Myocyte (in vitro differentiated cells): Measurements from ENCODE around the gene TNP2. TPM values are rescaled to one million over a fixed set of nuclear protein-coding genes. Genes with fewer than 3 reads are reported as not detected.
"Not testable (repeated sequence)": the region's sequence is repeated elsewhere in the genome, so short reads cannot be mapped to it uniquely, and the experiment has no call there.

ENCODE experiments used
- DNase-seq: peaks from one replicate; pipeline ENCODE4 v3.0.0-alpha.2; 2012; ENCODE audit warnings: low read depth
- microRNA-seq: library from miRNA; unstranded; fragments of <30 nt; microRNA quantifications from one replicate; pipeline ENCODE4, GENCODE V29; 2016
- total RNA-seq: library from RNA; depleted of rRNA; stranded (reverse); fragments of >200 nt; gene quantifications from 2 replicates; pipeline ENCODE4 v1.2.3, GENCODE V29; 2014

The TNP2 gene
- total RNA-seq, 1 donor from 2014 or later, result not detected

GRCh38 chr16:11224096-11224893, 44.8 kb downstream of the TNP2 start:
- peak; percentile 35 for DNase-seq

- not testable (repeated sequence) for DNase-seq
Observed at GRCh38 chr16:11220507-11220906, 48.6 kb downstream of the TNP2 start.

DNA sequence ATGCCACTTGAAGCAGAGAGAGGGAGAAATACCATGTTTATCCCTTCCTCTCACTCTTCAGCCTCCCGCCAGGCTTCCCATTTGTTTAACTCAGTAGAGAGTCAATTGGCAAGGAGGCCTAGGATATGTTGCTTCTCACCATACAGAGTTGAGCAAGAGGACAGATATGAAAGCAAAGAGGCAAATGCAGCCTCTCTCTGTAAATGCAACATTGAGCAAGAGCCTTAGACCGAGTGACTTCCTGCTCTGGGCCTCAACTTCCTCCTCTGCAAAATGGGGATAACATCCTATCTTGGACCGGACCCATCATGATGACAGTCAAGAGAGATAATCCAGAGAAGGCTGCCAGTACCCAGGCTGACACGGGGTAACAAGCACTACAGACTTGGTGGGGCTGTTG, 49.9 kb downstream of the TNP2 start:
- DNase-seq, result no peak

GRCh38 chr16:11218604-11218962, 50.5 kb downstream of the TNP2 start:
- DNase-seq, result no peak

Small RNAs within 50 kb of the gene (microRNA-seq; reads per million reads assigned to microRNA genes)
- not detected for gene MIR548H2

Other genes starting within 250 kb of the TNP2 start
- 1.2 and 1.5 TPM in 2 replicates for gene SOCS1, start 13.1 kb downstream of the TNP2 start, total RNA-seq
- not detected in 2 replicates for gene PRM3, start 4.3 kb upstream of the TNP2 start, total RNA-seq
- not detected in 2 replicates for gene PRM2, start 7.2 kb upstream of the TNP2 start, total RNA-seq
- not detected in 2 replicates for gene PRM1, start 12.0 kb upstream of the TNP2 start, total RNA-seq
- 1.4 and 1.7 TPM in 2 replicates for gene RMI2, start 76.1 kb upstream of the TNP2 start, total RNA-seq